D721Med (cell line): ENCODE measurements around the gene POLG.

Source experiments
- DNase-seq: peaks from one replicate; pipeline ENCODE4 v3.0.0; 2011; ENCODE audit warnings: low spot score; ENCODE audit not compliant: insufficient read length
- FAIRE-seq: peaks from 2 replicates; lab custom pipeline; 2011; peaks lifted over from hg19 to GRCh38; lab: Jason Lieb, UNC
- TF ChIP-seq, protein P1 (sequence below): IDR thresholded peaks from 2 replicates; pipeline ENCODE4 v1.5.1; 2012; ENCODE audit warnings: mild to moderate bottlenecking, control low read depth; ENCODE audit not compliant: insufficient read depth; ENCODE audit errors: missing control alignments

Gene POLG

GRCh38 chr15:89346516-89347231 lies 12.1 kb upstream of the POLG start:
- no peak for FAIRE-seq
- TF ChIP-seq, protein P1, sequence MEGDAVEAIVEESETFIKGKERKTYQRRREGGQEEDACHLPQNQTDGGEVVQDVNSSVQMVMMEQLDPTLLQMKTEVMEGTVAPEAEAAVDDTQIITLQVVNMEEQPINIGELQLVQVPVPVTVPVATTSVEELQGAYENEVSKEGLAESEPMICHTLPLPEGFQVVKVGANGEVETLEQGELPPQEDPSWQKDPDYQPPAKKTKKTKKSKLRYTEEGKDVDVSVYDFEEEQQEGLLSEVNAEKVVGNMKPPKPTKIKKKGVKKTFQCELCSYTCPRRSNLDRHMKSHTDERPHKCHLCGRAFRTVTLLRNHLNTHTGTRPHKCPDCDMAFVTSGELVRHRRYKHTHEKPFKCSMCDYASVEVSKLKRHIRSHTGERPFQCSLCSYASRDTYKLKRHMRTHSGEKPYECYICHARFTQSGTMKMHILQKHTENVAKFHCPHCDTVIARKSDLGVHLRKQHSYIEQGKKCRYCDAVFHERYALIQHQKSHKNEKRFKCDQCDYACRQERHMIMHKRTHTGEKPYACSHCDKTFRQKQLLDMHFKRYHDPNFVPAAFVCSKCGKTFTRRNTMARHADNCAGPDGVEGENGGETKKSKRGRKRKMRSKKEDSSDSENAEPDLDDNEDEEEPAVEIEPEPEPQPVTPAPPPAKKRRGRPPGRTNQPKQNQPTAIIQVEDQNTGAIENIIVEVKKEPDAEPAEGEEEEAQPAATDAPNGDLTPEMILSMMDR = no peak
- no peak for DNase-seq

- TF ChIP-seq, protein P1 = no peak
- DNase-seq = no peak
- FAIRE-seq = no peak
These were observed 10.6 kb upstream of the POLG start for GRCh38 chr15:89345248-89345647.

DNA sequence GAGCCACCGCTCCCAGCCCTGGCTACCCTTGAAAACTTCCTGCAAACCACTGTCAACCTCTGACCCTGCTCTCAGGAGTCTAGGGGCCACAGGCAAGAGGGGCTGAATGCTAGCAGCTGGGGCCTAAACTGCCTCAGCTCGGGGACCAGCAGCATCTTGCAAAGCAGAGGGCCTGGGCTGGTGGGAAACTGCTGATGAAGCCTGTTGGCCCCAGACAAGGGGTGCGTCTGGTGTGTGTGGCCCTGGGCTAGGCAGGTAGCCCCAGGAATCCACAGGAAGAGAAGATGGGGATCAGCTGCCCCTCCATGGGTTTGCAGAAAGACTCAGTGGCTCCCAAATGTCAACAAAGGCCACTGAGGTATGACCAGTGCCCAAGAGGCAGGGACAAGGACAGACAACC lies 8.2 kb upstream of the POLG start:
- DNase-seq (no peak), FAIRE-seq (no peak)
- TF ChIP-seq, protein P1 = no peak

- FAIRE-seq = no peak
- TF ChIP-seq, protein P1 = no peak
- no peak for DNase-seq
These were observed 6.8 kb upstream of the POLG start for GRCh38 chr15:89341316-89342005.

DNA sequence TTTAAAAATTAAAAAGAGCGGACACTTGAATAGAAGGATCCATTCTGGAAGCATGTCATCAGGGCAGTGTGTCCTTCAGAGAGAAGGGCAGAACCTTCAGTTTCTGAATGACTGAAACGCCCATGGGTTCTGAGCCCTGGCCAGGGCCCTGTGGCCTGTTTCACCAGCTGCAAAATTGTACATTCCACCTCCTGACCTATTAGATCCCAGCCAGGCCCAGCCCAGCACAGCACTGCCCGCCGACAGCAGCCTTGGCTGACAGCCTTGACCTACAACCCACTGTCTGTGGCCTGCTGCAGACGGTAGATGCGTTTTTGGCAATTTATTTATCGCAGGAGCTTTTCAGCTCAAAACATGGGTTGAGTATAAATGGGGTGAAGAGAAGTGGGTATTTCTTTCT lies 5.9 kb upstream of the POLG start:
- no peak for FAIRE-seq
- TF ChIP-seq, protein P1 = no peak
- no peak for DNase-seq

DNA sequence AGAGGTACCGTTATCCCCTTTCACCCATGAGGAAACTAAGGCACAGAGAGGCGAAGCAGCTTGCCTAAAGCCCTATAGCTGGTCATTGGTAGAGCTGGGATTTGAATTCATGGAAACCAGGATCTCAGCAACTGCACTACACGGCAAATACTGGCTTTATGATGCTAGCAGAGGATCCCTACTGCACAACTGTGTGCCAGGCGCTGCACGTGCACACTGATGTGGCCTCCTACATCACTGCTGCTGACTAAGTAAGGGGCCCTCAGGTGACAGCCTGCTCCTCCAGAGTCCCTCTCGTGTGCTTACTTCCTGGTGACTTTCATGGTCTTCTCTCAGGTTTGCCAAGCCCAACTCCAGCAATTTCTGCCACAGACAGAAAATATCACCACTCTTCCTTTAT lies 3.4 kb upstream of the POLG start:
- TF ChIP-seq, protein P1 = no peak
- DNase-seq (no peak), FAIRE-seq (no peak)
